ENCODE measurements around the gene STRADB.

DNA sequence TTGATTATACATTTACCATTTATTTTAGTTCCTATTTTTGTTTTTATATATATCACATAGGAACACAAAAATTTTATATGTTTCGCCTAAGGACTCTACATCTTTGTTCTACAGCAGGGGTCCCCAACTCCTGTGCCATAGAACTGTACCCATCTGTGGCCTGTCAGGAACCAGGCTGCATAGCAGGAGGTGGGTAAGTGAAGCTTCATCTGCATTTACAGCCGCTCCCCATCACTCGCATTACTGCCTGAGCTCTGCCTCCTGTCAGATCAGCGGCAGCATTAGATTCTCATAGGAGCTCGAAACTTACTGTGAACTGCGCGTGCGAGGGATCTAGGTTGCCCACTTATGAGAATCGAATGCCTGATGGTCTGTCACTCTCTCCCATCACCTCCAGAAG lies 25.6 kb upstream of the STRADB start:
- TF ChIP-seq POLR2A (IDR thresholded peaks at IDR 0.05), result no peak
- TF ChIP-seq POLR2AphosphoS5 (IDR thresholded peaks at IDR 0.05; ENCODE audit: insufficient read depth in 1 of 2, low read depth in 1 of 2), result no peak
